GM18505 (cell line): ENCODE results near the gene RBFOX1.

ENCODE experiments used
- ATAC-seq: cut with Tn5 transposase; IDR thresholded peaks from one replicate; pipeline ENCODE4 v1.9.1; 2021; ENCODE audit not compliant: unreplicated experiment
- POLR2A ChIP-seq: IDR thresholded peaks from 4 replicates; pipeline ENCODE4 v1.6.1; 2011; ENCODE audit warnings: borderline replicate concordance; ENCODE audit not compliant: insufficient read depth, insufficient read length; ENCODE audit errors: extremely low read depth

RBFOX1 gene

GRCh38 chr16:7366993-7367880 lies 34.6 kb downstream of the RBFOX1 start:
- no peak for TF ChIP-seq POLR2A

GRCh38 chr16:7369204-7369603 lies 36.6 kb downstream of the RBFOX1 start:
- TF ChIP-seq POLR2A, result no peak
- ATAC-seq, result no peak

More at GRCh38 chr16:7366993-7367880, 34.6 kb downstream of the RBFOX1 start:
- no peak for ATAC-seq

- no peak for TF ChIP-seq POLR2A
These were observed 39.5 kb downstream of the RBFOX1 start for GRCh38 chr16:7372095-7372494.

DNA sequence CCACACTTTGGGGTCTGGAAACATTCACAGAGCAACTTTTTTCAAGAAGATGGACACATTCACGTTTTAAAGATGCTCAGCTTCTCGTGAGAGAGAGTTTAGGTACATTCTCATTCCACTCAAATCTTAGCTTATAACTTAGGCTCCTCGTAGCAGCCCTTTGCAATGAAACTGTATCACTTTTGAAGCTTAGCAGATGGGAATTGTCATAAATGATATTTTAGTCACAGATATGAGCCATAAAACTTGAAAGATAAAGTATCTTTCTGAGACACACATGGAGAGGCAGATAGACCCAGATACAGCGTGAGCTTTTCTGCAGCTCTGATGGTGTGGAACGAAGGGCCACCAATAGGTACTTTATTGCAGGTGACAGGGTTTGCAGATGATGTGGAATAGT lies 41.1 kb downstream of the RBFOX1 start:
- no peak for TF ChIP-seq POLR2A
- no peak for ATAC-seq

More at GRCh38 chr16:7372095-7372494, 39.5 kb downstream of the RBFOX1 start:
- ATAC-seq, result no peak

- no peak for ATAC-seq
- no peak for TF ChIP-seq POLR2A
These were observed 42.0 kb downstream of the RBFOX1 start for GRCh38 chr16:7374614-7375174.

GRCh38 chr16:7376227-7376626 lies 43.6 kb downstream of the RBFOX1 start:
- no peak for ATAC-seq
- TF ChIP-seq POLR2A, result no peak

GRCh38 chr16:7377231-7377630 lies 44.6 kb downstream of the RBFOX1 start:
- no peak for TF ChIP-seq POLR2A
- ATAC-seq, result no peak

- no peak for TF ChIP-seq POLR2A
- no peak for ATAC-seq
These were observed 45.5 kb downstream of the RBFOX1 start for GRCh38 chr16:7378024-7378695.

DNA sequence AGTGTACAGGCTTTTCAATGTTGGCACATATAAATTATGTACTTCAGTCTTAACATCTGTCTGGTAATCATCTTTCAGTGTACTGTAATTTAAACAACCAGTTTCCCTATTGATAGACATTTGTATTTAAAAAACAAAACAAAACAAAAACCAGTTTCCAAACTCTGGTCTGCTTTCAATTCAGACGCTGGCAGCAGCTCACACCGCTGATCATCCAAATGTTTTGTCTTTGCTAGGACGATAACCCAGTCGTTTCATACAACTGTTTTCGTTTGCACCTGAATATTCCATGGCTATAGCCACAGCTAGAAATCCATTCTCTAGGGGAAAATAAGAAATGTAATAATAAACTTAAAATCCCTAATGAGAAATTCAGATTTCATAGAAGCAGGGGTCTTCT lies 47.8 kb downstream of the RBFOX1 start:
- ATAC-seq, result no peak
- TF ChIP-seq POLR2A, result no peak

- no peak for TF ChIP-seq POLR2A
These were observed 48.3 kb downstream of the RBFOX1 start for GRCh38 chr16:7380911-7381310.

DNA sequence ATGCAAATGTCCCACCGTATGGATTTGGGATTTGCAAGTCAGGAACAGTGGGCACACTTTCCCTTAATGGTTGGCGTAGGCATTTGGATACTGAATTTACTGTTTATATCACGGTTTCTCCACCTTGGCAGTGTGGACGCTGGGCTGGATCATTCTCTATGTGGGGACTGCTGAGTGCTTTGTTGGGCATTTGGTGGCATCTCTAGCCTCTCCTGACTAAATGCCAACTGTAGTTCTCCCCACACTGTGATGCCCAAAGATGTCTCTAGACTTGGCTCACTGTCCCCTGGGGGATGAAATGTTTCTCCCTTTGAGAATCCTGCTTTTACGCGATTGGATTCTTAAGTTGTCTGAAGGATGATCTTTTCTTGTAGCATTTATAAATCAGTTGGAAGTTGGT lies 49.0 kb downstream of the RBFOX1 start:
- ATAC-seq, result no peak
- TF ChIP-seq POLR2A, result no peak

More at GRCh38 chr16:7380911-7381310, 48.3 kb downstream of the RBFOX1 start:
- no peak for ATAC-seq

GRCh38 chr16:7382521-7382920 lies 49.9 kb downstream of the RBFOX1 start:
- TF ChIP-seq POLR2A, result no peak
- no peak for ATAC-seq

DNA sequence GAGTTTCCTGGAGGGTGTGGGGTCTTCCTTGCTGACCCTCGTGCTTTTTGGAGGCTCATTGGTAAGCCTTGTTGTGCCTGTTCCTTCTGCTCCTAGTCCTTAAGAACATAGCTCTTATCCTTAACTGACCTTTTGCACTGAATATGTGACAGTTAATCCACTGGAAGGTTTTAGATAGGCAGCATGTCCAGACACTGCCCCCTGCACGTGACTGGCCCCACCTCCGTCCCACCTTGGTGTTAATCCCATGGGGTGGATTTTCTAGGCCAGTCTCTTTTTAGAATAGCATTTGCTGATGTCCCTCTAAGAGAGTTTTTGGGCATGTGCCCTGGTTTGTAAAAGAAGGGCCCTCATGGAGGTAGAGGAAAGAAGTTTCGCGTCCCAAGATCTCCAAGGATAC lies 58.3 kb downstream of the RBFOX1 start:
- no peak for TF ChIP-seq POLR2A
- no peak for ATAC-seq
